Measurements from ENCODE around the gene CSTPP1. TPM values are rescaled to one million over a fixed set of nuclear protein-coding genes. Genes with fewer than 3 reads are reported as not detected.
"Not testable (repeated sequence)": the region's sequence is repeated elsewhere in the genome, so short reads cannot be mapped to it uniquely, and the experiment has no call there.

CSTPP1 gene
- polyA plus RNA-seq, 1 donor (not counting 4 experiments of a cell fraction or from before 2014, with no cell fraction given), result 20.0 TPM

DNA sequence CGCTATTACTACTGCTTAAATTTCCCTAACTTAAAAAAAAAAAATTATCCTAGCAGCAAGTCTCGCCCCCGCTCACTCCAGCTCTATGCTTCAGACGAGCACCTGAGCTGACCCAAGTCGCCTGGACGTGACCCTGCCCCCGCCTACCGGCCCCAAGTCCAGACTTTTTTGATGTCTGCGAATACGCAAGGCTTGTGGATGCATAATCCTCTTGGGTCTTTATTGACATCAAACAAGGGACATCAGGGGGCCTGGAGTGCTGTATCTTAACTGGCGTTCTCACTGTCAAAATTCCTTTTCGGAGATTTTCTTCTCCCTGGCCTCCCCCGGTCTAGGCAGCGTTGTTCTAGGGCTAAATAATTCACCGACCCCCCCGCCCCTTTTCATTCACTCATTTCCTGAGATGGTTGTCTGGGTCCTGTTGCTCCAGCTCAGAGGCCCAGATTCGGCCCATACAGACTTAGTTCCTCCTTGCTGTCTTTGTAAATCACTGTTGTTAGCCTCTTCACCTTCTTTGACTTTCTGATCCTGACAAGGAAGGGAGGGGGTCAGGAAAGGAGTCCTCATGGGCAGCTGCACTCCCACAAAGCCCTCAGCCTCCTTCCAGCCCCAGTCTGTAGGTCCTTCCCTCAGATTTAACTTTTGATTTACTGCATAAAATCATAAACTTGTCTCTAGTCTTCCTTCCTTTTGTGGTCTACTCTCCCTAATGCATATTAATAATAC is 17.6 kb upstream of the CSTPP1 start:
- Histone ChIP-seq H3K9ac (ENCODE audit: control insufficient read depth, extremely low read depth, insufficient read depth, low read length) (peak overlapping the region; percentile 13), H3K79me2 (ENCODE audit: control insufficient read depth, insufficient read depth, low read length) (no peaks in the 10 kb centered on the region), H3K27me3 (ENCODE audit: control insufficient read depth, extremely low read depth, insufficient read depth, low read length) (no peaks in the 10 kb centered on the region), H3K4me3 (ENCODE audit: control insufficient read depth in 2 of 3, extremely low read depth in 1 of 3, insufficient read depth in 2 of 3, low read depth in 1 of 3, low read length in 3 of 3) (peak overlapping the region; percentile 35 to 64 (median 51)), H4K20me1 (ENCODE audit: control insufficient read depth, extremely low read depth, insufficient read depth, low read length) (no peaks in the 10 kb centered on the region), H2AFZ (ENCODE audit: control insufficient read depth, low read length) (no peak overlapping the region), H3K4me1 (ENCODE audit: control insufficient read depth, extremely low read depth, insufficient read depth, low read length) (peaks cover 46% of the 10 kb centered on the region), H3K9me3 (ENCODE audit: control insufficient read depth, low read depth, low read length) (no peaks in the 10 kb centered on the region), H3K9me1 (ENCODE audit: control insufficient read depth, extremely low read depth, insufficient read depth, low read length) (no peaks in the 10 kb centered on the region), H3K27ac (ENCODE audit: control insufficient read depth, insufficient read depth, low read length) (no peak overlapping the region), H3K4me2 (ENCODE audit: control insufficient read depth, extremely low read depth, insufficient read depth, low read depth, low read length) (peak overlapping the region; percentile 71), H3K36me3 (ENCODE audit: control insufficient read depth in 2 of 2, extremely low read depth in 1 of 2, insufficient read depth in 2 of 2, low read length in 2 of 2) (no peaks in the 10 kb centered on the region)
- no peak for DNase-seq (ENCODE audit: low read depth, low spot score)
- dilution Hi-C loops (cut with MboI; ENCODE audit: extremely low pct_ligation_motif_present, low sequenced_read_pairs), result no loop called here
- no peak for FAIRE-seq
- TF ChIP-seq, protein P1, sequence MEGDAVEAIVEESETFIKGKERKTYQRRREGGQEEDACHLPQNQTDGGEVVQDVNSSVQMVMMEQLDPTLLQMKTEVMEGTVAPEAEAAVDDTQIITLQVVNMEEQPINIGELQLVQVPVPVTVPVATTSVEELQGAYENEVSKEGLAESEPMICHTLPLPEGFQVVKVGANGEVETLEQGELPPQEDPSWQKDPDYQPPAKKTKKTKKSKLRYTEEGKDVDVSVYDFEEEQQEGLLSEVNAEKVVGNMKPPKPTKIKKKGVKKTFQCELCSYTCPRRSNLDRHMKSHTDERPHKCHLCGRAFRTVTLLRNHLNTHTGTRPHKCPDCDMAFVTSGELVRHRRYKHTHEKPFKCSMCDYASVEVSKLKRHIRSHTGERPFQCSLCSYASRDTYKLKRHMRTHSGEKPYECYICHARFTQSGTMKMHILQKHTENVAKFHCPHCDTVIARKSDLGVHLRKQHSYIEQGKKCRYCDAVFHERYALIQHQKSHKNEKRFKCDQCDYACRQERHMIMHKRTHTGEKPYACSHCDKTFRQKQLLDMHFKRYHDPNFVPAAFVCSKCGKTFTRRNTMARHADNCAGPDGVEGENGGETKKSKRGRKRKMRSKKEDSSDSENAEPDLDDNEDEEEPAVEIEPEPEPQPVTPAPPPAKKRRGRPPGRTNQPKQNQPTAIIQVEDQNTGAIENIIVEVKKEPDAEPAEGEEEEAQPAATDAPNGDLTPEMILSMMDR (optimal IDR thresholded peaks at IDR 0.05 in 1 of 3, IDR thresholded peaks at IDR 0.05 in 1 of 3, conservative IDR thresholded peaks at IDR 0.05 in 1 of 3; ENCODE audit: extremely low read depth in 1 of 3, insufficient read depth in 2 of 3, low read length in 3 of 3), result no peak
- TF ChIP-seq EZH2 (IDR thresholded peaks at IDR 0.05; ENCODE audit: low read length), result no peak

DNA sequence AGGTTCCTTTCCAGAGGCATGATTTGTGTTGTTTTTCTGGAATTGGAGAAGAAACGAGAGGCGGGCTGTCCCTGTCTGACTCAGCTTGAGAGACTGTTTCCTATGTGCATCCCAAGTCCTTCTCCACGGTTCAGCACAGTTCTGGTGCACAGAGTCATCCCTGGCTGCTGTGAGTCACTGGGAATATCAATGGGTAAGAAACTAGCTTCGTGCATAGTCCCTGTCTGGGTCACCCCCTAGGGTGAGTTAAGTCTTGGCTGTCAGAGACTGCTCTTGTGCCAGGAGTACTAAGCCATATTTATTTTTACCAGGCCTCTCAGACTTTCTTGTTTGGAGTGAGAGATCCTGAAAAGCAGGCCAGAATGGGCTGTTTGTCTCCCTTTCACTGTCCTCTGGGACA is 15.8 kb upstream of the CSTPP1 start:
- Histone ChIP-seq H3K4me1 (ENCODE audit: control insufficient read depth, extremely low read depth, insufficient read depth, low read length) (peaks cover 32% of the 10 kb centered on the region), H3K27me3 (ENCODE audit: control insufficient read depth, extremely low read depth, insufficient read depth, low read length) (no peaks in the 10 kb centered on the region), H3K9ac (ENCODE audit: control insufficient read depth, extremely low read depth, insufficient read depth, low read length) (no peak overlapping the region), H3K27ac (ENCODE audit: control insufficient read depth, insufficient read depth, low read length) (peak overlapping the region; percentile 32), H3K36me3 (ENCODE audit: control insufficient read depth in 2 of 2, extremely low read depth in 1 of 2, insufficient read depth in 2 of 2, low read length in 2 of 2) (no peaks in the 10 kb centered on the region), H3K79me2 (ENCODE audit: control insufficient read depth, insufficient read depth, low read length) (no peaks in the 10 kb centered on the region), H2AFZ (ENCODE audit: control insufficient read depth, low read length) (no peak overlapping the region), H3K4me2 (ENCODE audit: control insufficient read depth, extremely low read depth, insufficient read depth, low read depth, low read length) (no peak overlapping the region), H3K4me3 (ENCODE audit: control insufficient read depth in 2 of 3, extremely low read depth in 1 of 3, insufficient read depth in 2 of 3, low read depth in 1 of 3, low read length in 3 of 3) (no peak overlapping the region), H3K9me1 (ENCODE audit: control insufficient read depth, extremely low read depth, insufficient read depth, low read length) (no peaks in the 10 kb centered on the region), H3K9me3 (ENCODE audit: control insufficient read depth, low read depth, low read length) (no peaks in the 10 kb centered on the region), H4K20me1 (ENCODE audit: control insufficient read depth, extremely low read depth, insufficient read depth, low read length) (no peaks in the 10 kb centered on the region)
- FAIRE-seq (peak; percentile 91), DNase-seq (ENCODE audit: low read depth, low spot score) (peak; percentile 71)
- TF ChIP-seq, protein P1 (optimal IDR thresholded peaks at IDR 0.05 in 1 of 3, IDR thresholded peaks at IDR 0.05 in 1 of 3, conservative IDR thresholded peaks at IDR 0.05 in 1 of 3; ENCODE audit: extremely low read depth in 1 of 3, insufficient read depth in 2 of 3, low read length in 3 of 3), result no peak
- TF ChIP-seq EZH2 (IDR thresholded peaks at IDR 0.05; ENCODE audit: low read length), result no peak
- dilution Hi-C loops (cut with MboI; ENCODE audit: extremely low pct_ligation_motif_present, low sequenced_read_pairs), result no loop called here

DNA sequence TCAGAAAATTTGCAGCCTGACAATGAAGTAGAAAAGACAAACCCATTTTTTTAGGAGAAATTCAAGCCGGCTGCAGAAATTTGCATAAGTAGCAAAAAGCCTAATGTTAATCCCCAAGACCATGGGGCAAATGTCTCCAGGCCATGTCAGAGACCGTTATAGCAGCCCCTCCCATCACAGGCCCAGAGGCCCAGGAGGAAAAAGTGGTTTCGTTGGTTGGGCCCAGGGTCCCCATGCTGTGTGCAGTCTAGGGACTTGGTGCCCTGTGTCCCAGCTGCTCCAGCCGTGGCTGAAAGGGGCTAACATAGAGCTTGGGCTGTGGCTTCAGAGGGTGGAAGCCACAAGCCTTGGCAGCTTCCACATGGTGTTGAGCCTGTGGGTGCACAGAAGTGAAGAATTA is 8.6 kb upstream of the CSTPP1 start:
- H3K4me1 ChIP-seq (ENCODE audit: control insufficient read depth, extremely low read depth, insufficient read depth, low read length); dilution Hi-C loops (cut with MboI; ENCODE audit: extremely low pct_ligation_motif_present, low sequenced_read_pairs); FAIRE-seq; H3K4me3 ChIP-seq (ENCODE audit: control insufficient read depth in 2 of 3, extremely low read depth in 1 of 3, insufficient read depth in 2 of 3, low read depth in 1 of 3, low read length in 3 of 3); DNase-seq (ENCODE audit: low read depth, low spot score); H2AFZ ChIP-seq (ENCODE audit: control insufficient read depth, low read length); H3K36me3 ChIP-seq (ENCODE audit: control insufficient read depth in 2 of 2, extremely low read depth in 1 of 2, insufficient read depth in 2 of 2, low read length in 2 of 2); H3K4me2 ChIP-seq (ENCODE audit: control insufficient read depth, extremely low read depth, insufficient read depth, low read depth, low read length); H3K9me1 ChIP-seq (ENCODE audit: control insufficient read depth, extremely low read depth, insufficient read depth, low read length); H3K9ac ChIP-seq (ENCODE audit: control insufficient read depth, extremely low read depth, insufficient read depth, low read length); H4K20me1 ChIP-seq (ENCODE audit: control insufficient read depth, extremely low read depth, insufficient read depth, low read length); H3K79me2 ChIP-seq (ENCODE audit: control insufficient read depth, insufficient read depth, low read length); H3K27me3 ChIP-seq (ENCODE audit: control insufficient read depth, extremely low read depth, insufficient read depth, low read length); H3K27ac ChIP-seq (ENCODE audit: control insufficient read depth, insufficient read depth, low read length); H3K9me3 ChIP-seq (ENCODE audit: control insufficient read depth, low read depth, low read length): not testable (repeated sequence)

DNA sequence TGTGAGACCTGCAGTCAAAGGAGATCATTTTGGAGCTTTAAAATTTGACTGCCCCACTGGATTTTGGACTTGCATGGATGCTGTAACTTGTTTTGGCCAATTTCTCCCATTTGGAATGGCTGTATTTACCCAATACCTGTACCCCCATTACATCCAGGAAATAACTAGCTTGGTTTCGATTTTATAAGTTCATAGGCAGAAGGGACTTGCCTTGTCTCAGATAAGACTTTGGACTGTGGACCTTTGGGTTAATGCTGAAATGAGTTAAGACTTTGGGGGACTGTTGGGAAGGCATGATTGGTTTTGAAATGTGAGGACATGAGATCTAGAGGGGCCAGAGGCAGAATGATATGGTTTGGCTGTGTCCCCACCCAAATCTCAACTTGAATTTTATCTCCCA is 7.9 kb upstream of the CSTPP1 start:
- FAIRE-seq; DNase-seq (ENCODE audit: low read depth, low spot score); H3K79me2 ChIP-seq (ENCODE audit: control insufficient read depth, insufficient read depth, low read length); H3K4me2 ChIP-seq (ENCODE audit: control insufficient read depth, extremely low read depth, insufficient read depth, low read depth, low read length); dilution Hi-C loops (cut with MboI; ENCODE audit: extremely low pct_ligation_motif_present, low sequenced_read_pairs); H3K27me3 ChIP-seq (ENCODE audit: control insufficient read depth, extremely low read depth, insufficient read depth, low read length); H3K36me3 ChIP-seq (ENCODE audit: control insufficient read depth in 2 of 2, extremely low read depth in 1 of 2, insufficient read depth in 2 of 2, low read length in 2 of 2); H3K9me1 ChIP-seq (ENCODE audit: control insufficient read depth, extremely low read depth, insufficient read depth, low read length); H3K9me3 ChIP-seq (ENCODE audit: control insufficient read depth, low read depth, low read length); H4K20me1 ChIP-seq (ENCODE audit: control insufficient read depth, extremely low read depth, insufficient read depth, low read length); H3K9ac ChIP-seq (ENCODE audit: control insufficient read depth, extremely low read depth, insufficient read depth, low read length); H3K4me3 ChIP-seq (ENCODE audit: control insufficient read depth in 2 of 3, extremely low read depth in 1 of 3, insufficient read depth in 2 of 3, low read depth in 1 of 3, low read length in 3 of 3); H3K27ac ChIP-seq (ENCODE audit: control insufficient read depth, insufficient read depth, low read length); H3K4me1 ChIP-seq (ENCODE audit: control insufficient read depth, extremely low read depth, insufficient read depth, low read length); H2AFZ ChIP-seq (ENCODE audit: control insufficient read depth, low read length): not testable (repeated sequence)
